ENCODE results near the gene SYT5. TPM values are rescaled to one million over a fixed set of nuclear protein-coding genes. Genes with fewer than 3 reads are reported as not detected.
A peak's percentile ranks its signal among the peaks of the same experiment; 100 is the strongest.

Gene SYT5
- total and polyA plus RNA-seq, 4 experiments from 2014 or later = 0.29 to 0.59 TPM; not detected in 2

DNA sequence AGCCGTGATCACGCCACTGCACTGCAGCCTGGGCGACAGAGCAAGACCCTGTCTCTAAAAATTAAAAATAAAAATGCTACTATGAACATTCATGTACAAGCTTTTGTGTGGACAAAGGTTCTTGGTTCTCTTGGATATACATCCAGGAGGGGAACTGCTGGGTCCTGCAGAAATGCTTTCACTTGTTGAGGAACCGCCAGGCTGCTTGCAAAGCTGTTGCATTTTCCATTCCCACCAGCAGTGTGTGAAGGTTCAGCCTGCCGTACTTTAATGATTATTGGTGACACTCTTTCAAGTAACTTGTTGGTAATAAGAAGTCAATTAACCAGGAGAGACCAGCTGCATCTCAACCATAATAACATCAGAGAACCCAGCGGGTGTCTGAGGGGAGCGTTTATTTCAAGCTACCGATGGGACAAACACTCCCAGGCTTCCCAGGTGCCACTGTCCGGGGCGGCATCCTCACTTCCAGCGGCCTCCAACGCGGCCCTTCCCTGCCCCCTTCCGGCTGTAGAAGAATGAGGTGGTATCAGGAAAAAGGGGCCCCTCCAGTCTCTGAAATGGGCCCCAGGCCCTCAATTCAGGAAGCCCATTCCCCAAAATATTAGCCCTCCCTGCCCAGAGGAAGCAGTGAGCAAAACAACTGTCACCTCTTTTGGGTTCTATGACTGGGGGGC, 47.5 kb downstream of the SYT5 start:
- H3K27me3 ChIP-seq (ENCODE audit: insufficient read depth, low read length) = peaks cover 13% of the 10 kb centered on the region
- DNase-seq = no peak
- Mint-ChIP-seq H3K36me3 (no peaks in the 10 kb centered on the region), H3K4me1 (no peaks in the 10 kb centered on the region), H3K4me3 (no peak overlapping the region), H3K27ac (no peak overlapping the region), H3K27me3 (peaks cover 32 to 46% of the 10 kb centered on the region in 2 donors), H3K9me3 (peaks cover 0 to 1% (median 0%) of the 10 kb centered on the region in 8 donors)
- ChIA-PET CTCF (ENCODE audit: partially characterized antibody) (interaction anchor here (0.7 kb wide), 1 partner anchor 452 kb away, joined by 3 read pairs; no protein-coding TSS in a partner anchor), POLR2A (ENCODE audit: partially characterized antibody) (no interaction called here)
- H3K27ac ChIP-seq (ENCODE audit: low read depth, low read length) = no peak overlapping the region
- H3K36me3 ChIP-seq (ENCODE audit: insufficient read depth, low read length) = no peaks in the 10 kb centered on the region
- intact Hi-C loops (cut with micrococcal nuclease) = no loop called here
- H3K4me1 ChIP-seq (ENCODE audit: insufficient read depth, low read length) = no peaks in the 10 kb centered on the region
- H3K4me3 ChIP-seq (ENCODE audit: low read length in 2 of 2) = no peak overlapping the region
- no peaks in the 10 kb centered on the region for H3K9me3 ChIP-seq (ENCODE audit: control insufficient read depth in 1 of 2, low read length in 2 of 2)

DNA sequence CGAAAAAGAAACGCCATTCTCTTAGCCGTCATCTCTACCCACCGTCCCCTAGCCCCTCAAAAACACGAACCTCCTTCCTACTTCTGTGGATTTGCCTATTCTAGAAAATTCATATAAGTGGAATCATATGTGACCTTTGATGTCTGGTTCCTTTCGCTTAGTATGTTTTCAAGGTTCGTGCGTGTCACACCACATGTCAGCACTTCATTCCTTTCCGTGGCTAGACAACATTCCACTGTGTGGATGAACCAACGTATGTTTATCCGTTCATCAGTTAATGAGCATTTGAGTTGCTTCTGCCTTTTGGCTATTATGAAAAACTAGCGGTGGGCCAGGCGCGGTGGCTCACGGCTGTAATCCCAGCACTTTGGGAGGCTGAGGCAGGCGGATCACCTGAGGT, 48.7 kb downstream of the SYT5 start:
- Mint-ChIP-seq H3K27me3 (peaks cover 38 to 54% of the 10 kb centered on the region in 2 donors), H3K4me1 (no peaks in the 10 kb centered on the region), H3K27ac (peak overlapping the region in 1 of 7 donors; percentile 66), H3K9me3 (peaks cover 0 to 1% (median 0%) of the 10 kb centered on the region in 8 donors), H3K4me3 (no peak overlapping the region), H3K36me3 (no peaks in the 10 kb centered on the region)
- H3K9me3 ChIP-seq (ENCODE audit: control insufficient read depth in 1 of 2, low read length in 2 of 2) = no peaks in the 10 kb centered on the region
- H3K4me3 ChIP-seq (ENCODE audit: low read length in 2 of 2) = no peak overlapping the region
- intact Hi-C loops (cut with micrococcal nuclease) = no loop called here
- POLR2A ChIA-PET (ENCODE audit: partially characterized antibody) = no interaction called here
- H3K27ac ChIP-seq (ENCODE audit: low read depth, low read length) = no peak overlapping the region
- CTCF ChIA-PET (ENCODE audit: partially characterized antibody) = no interaction called here
- no peaks in the 10 kb centered on the region for H3K4me1 ChIP-seq (ENCODE audit: insufficient read depth, low read length)
- H3K36me3 ChIP-seq (ENCODE audit: insufficient read depth, low read length) = no peaks in the 10 kb centered on the region
- H3K27me3 ChIP-seq (ENCODE audit: insufficient read depth, low read length) = peaks cover 13% of the 10 kb centered on the region
- no peak for DNase-seq

Small RNAs within 50 kb of the gene (microRNA-seq; reads per million reads assigned to microRNA genes)
- gene MIR7975 (ENCODE audit: borderline microRNAs expressed, borderline number of aligned reads, borderline replicate concordance) = not detected

Other genes starting within 250 kb of the SYT5 start
- gene NLRP7, start 232.8 kb downstream of the SYT5 start, total RNA-seq = not detected
- gene NLRP7, start 232.8 kb downstream of the SYT5 start, polyA plus RNA-seq = not detected
- 1 to 10 TPM; 5.9 to 9.2 TPM for gene NLRP2, start 213.9 kb downstream of the SYT5 start, total RNA-seq
- 1 to 10 TPM; 2.0 to 7.4 TPM for gene NLRP2, start 213.9 kb downstream of the SYT5 start, polyA plus RNA-seq
- gene GP6, start 142.0 kb downstream of the SYT5 start, total RNA-seq = under 1 TPM; 0.33 to 0.52 TPM
- not detected for gene GP6, start 142.0 kb downstream of the SYT5 start, polyA plus RNA-seq
- 10 to 100 TPM; 23.9 to 27.4 TPM for gene RDH13, start 117.1 kb downstream of the SYT5 start, total RNA-seq
- 10 to 100 TPM in 1 of 2 donors, 1 to 10 TPM in 1; 3.3 to 15.6 TPM for gene RDH13, start 117.1 kb downstream of the SYT5 start, polyA plus RNA-seq
- 1 to 10 TPM; 1.6 to 2.2 TPM for gene EPS8L1, start 104.4 kb downstream of the SYT5 start, total RNA-seq
- under 1 TPM; 0.45 to 0.49 TPM for gene EPS8L1, start 104.4 kb downstream of the SYT5 start, polyA plus RNA-seq
- 100 to 1,000 TPM; 165 TPM for gene PPP1R12C, start 62.7 kb downstream of the SYT5 start, total RNA-seq
- gene PPP1R12C, start 62.7 kb downstream of the SYT5 start, polyA plus RNA-seq = 1 to 10 TPM; 1.4 to 9.5 TPM
- not detected for gene TNNT1, start 31.1 kb downstream of the SYT5 start, total RNA-seq
- not detected for gene TNNT1, start 31.1 kb downstream of the SYT5 start, polyA plus RNA-seq
- gene TNNI3, start 22.6 kb downstream of the SYT5 start, total RNA-seq = not detected
- gene TNNI3, start 22.6 kb downstream of the SYT5 start, polyA plus RNA-seq = not detected
- not detected for gene DNAAF3, start 13.7 kb downstream of the SYT5 start, total RNA-seq
- under 1 TPM in 1 of 2 donors, not detected in 1; 0.93 TPM for gene DNAAF3, start 13.7 kb downstream of the SYT5 start, polyA plus RNA-seq
- not detected for gene PTPRH, start 29.2 kb upstream of the SYT5 start, total RNA-seq
- not detected for gene PTPRH, start 29.2 kb upstream of the SYT5 start, polyA plus RNA-seq
- 10 to 100 TPM; 19.7 to 22.1 TPM for gene TMEM86B, start 48.5 kb upstream of the SYT5 start, total RNA-seq
- gene TMEM86B, start 48.5 kb upstream of the SYT5 start, polyA plus RNA-seq = 1 to 10 TPM in 1 of 2 donors, not detected in 1; 3.5 TPM
- gene PPP6R1, start 78.7 kb upstream of the SYT5 start, total RNA-seq = 100 to 1,000 TPM; 161 to 162 TPM
- 100 to 1,000 TPM in 1 of 2 donors, 10 to 100 TPM in 1; 22.9 to 107 TPM for gene PPP6R1, start 78.7 kb upstream of the SYT5 start, polyA plus RNA-seq
- gene HSPBP1, start 99.8 kb upstream of the SYT5 start, total RNA-seq = 10 to 100 TPM; 17.9 to 18.5 TPM
- 10 to 100 TPM; 35.7 to 38.7 TPM for gene HSPBP1, start 99.8 kb upstream of the SYT5 start, polyA plus RNA-seq
- 1 to 10 TPM; 1.4 to 1.7 TPM for gene BRSK1, start 103.7 kb upstream of the SYT5 start, total RNA-seq
- not detected for gene BRSK1, start 103.7 kb upstream of the SYT5 start, polyA plus RNA-seq
- 1 to 10 TPM in 1 of 2 experiments, under 1 TPM in 1; 0.87 to 1.3 TPM for gene TMEM150B, start 145.1 kb upstream of the SYT5 start, total RNA-seq
- not detected for gene TMEM150B, start 145.1 kb upstream of the SYT5 start, polyA plus RNA-seq
- 10 to 100 TPM; 23.1 to 23.5 TPM for gene KMT5C, start 159.6 kb upstream of the SYT5 start, total RNA-seq
- gene KMT5C, start 159.6 kb upstream of the SYT5 start, polyA plus RNA-seq = 1 to 10 TPM in 1 of 2 donors, under 1 TPM in 1; 0.60 to 1.5 TPM
- under 1 TPM in 1 of 2 experiments, not detected in 1; 0.38 TPM for gene COX6B2, start 174.4 kb upstream of the SYT5 start, total RNA-seq
- gene COX6B2, start 174.4 kb upstream of the SYT5 start, polyA plus RNA-seq = not detected
- gene GARIN5B, start 183.0 kb upstream of the SYT5 start, total RNA-seq = not detected
- gene GARIN5B, start 183.0 kb upstream of the SYT5 start, polyA plus RNA-seq = not detected
- gene IL11, start 190.2 kb upstream of the SYT5 start, total RNA-seq = under 1 TPM; 0.32 to 0.47 TPM
- gene IL11, start 190.2 kb upstream of the SYT5 start, polyA plus RNA-seq = not detected
- gene TMEM190, start 196.5 kb upstream of the SYT5 start, total RNA-seq = not detected
- gene TMEM190, start 196.5 kb upstream of the SYT5 start, polyA plus RNA-seq = not detected
- 1 to 10 TPM; 9.6 to 9.9 TPM for gene TMEM238, start 204.0 kb upstream of the SYT5 start, total RNA-seq
- gene TMEM238, start 204.0 kb upstream of the SYT5 start, polyA plus RNA-seq = 1 to 10 TPM in 1 of 2 donors, not detected in 1; 2.4 TPM
- gene RPL28, start 205.6 kb upstream of the SYT5 start, total RNA-seq = 1,000 to 10,000 TPM; 3,136 to 3,159 TPM
- 100 to 1,000 TPM; 257 to 784 TPM for gene RPL28, start 205.6 kb upstream of the SYT5 start, polyA plus RNA-seq
- 10 to 100 TPM; 18.0 to 21.6 TPM for gene UBE2S, start 227.5 kb upstream of the SYT5 start, total RNA-seq
- 10 to 100 TPM; 24.2 to 25.4 TPM for gene UBE2S, start 227.5 kb upstream of the SYT5 start, polyA plus RNA-seq

Measured in CD4-positive, alpha-beta memory T cell (primary cell).